Ovary (tissue), 9 donors: ENCODE measurements around the gene NSRP1. TPM values are rescaled to one million over a fixed set of nuclear protein-coding genes. Genes with fewer than 3 reads are reported as not detected.

Experiments
- DNase-seq, 5 donors: peaks; one replicate each; pipeline ENCODE4 v3.0.0-alpha.2; 2019 to 2020
- H3K27ac ChIP-seq, 2 donors: fragments of 200-600 bp; one replicate each; pipeline versions ENCODE4 v1.5.1 to v1.8.0; 2019 to 2022
- H3K27me3 ChIP-seq: fragments of 200-600 bp; one replicate; pipeline ENCODE4 v1.8.0; 2022
- H3K36me3 ChIP-seq: fragments of 200-600 bp; sonication (generic); one replicate; pipeline ENCODE4 v1.5.1; 2019
- H3K4me1 ChIP-seq: one replicate; pipeline ENCODE4 v1.8.1; 2013; ENCODE audit warnings: mild to moderate bottlenecking, moderate library complexity; ENCODE audit not compliant: insufficient read depth
- H3K4me3 ChIP-seq: fragments of 200-600 bp; sonication (generic); one replicate; pipeline ENCODE4 v1.5.1; 2017
- H3K9me3 ChIP-seq, 2 donors: fragments of 200-600 bp in 1 of 2; sonication (generic) in 1 of 2; one replicate each; pipeline versions ENCODE4 v1.5.1 to v1.8.1; 2013 to 2019; ENCODE audit warnings: mild to moderate bottlenecking in 1 of 2, moderate library complexity in 1 of 2
- EP300 ChIP-seq: sonication (generic); formaldehyde crosslinking; IDR thresholded peaks from one replicate; pipeline ENCODE4 v1.6.1; 2017; ENCODE audit warnings: antibody characterized with exemption
- POLR2A ChIP-seq: fragments of 450-650 bp; IDR thresholded peaks from one replicate; pipeline ENCODE4 v1.6.1; 2017; ENCODE audit warnings: antibody characterized with exemption, mild to moderate bottlenecking, moderate library complexity
- WGBS, 3 donors: extraction: QIAGEN DNeasy Blood & Tissue Kit in 1 of 3; methylation state at CpG; one replicate each; pipeline versions ENCODE4 v1.1.5 to v1.1.7; 2013 to 2017; 5-methylcytosine and 5-hydroxymethylcytosine counted together
- intact Hi-C, 4 donors: fragments of 100-400 bp; cut with DNase I; formaldehyde crosslinking; loops; one replicate each; pipeline versions ENCODE4 v1.11.0 to v1.15.1; 2022 to 2023
- polyA plus RNA-seq, 2 donors: library from polyadenylated mRNA; stranded (reverse); fragments of 200-250 nt in 1 of 2; fragments of 350-450 nt in 1 of 2; fragmentation: Illumina TruSeq in 1 of 2; extraction: RNeasy Lipid Tissue Mini Kit (QIAGEN cat#74804) in 1 of 2; gene quantifications; one replicate each; pipeline ENCODE4 v1.2.3, GENCODE V29; 2013 to 2014
- total RNA-seq, 7 donors: library from RNA; depleted of rRNA in 2 of 7; stranded (reverse); fragments of >200 nt in 2 of 7; fragmentation: NEBNext Ultra II Directional in 3 of 7; extraction: Animal tissue kit (Norgen Biotek cat#: 25700) in 3 of 7; gene quantifications; one replicate each; pipeline versions ENCODE4 v1.1.0 to v1.2.4, GENCODE V29; 2016 to 2023
- TF ChIP-seq, protein P1 (sequence below), 3 donors: fragments of 450-650 bp in 2 of 3; fragments of 200-600 bp in 1 of 3; IDR thresholded peaks; one replicate each; pipeline versions ENCODE4 v1.5.1 to v1.8.0; 2016 to 2022; ENCODE audit warnings: antibody characterized with exemption in 3 of 3, mild to moderate bottlenecking in 1 of 3
- donor health status: DM: no; HTN: no; CAD: no; lungs with moderate emphysema.
- donor health status: DM: no; HTN: no; CAD: no.
- donor health status: Bipolar disorder and iron deficiency.
- donor health status: DM: yes; HTN: yes; CAD: no.
- donor health status: DM: no; HTN: no; CAD: no.
- donor health status: DM: yes; HTN: yes; CAD: no.

NSRP1 gene
- total and polyA plus RNA-seq, 9 donors: 19.0 to 42.1 (median 26.6) TPM

DNA sequence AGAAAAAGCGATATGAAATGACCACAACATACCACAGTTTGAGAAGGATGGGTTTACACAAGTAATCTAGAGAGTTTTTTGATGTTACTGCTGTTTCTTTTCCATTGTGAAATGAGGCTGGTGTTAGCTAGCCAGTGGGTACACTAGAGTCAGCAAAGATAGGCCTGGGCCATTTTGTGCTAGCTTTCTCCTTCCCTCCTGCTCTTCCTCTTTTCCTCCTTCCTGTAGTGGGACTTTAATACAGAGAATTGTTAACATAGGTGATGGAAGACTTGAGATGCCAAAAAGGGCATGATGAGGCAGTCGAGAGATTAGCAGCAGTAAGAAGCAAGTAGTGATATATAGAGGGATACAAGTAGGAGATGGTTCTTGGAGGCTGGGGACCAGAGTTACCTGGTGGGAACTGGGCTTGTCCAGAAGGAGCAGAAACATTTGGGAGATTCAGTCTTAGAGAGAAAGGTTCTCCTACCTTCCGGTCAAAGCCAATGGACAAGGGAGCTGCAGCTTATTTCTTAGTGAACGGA, 7.7 kb downstream of the NSRP1 start:
- no peaks in the 10 kb centered on the region for H3K9me3 ChIP-seq
- no peak overlapping the region for H3K27ac ChIP-seq
- DNase-seq: no peak
- H3K36me3 ChIP-seq: no peaks in the 10 kb centered on the region
- 93 to 94% (median 93%) methylated on average over 4 of the region's 4 CpGs for WGBS, 3 donors
- H3K27me3 ChIP-seq: no peaks in the 10 kb centered on the region
- intact Hi-C loops: loop anchor here in 1 of 4 donors (10.0 kb wide), 1 partner anchor 350 kb away; the partner anchor contains the start of gene GOSR1
- H3K4me3 ChIP-seq: no peak overlapping the region
- H3K4me1 ChIP-seq: peaks cover 2% of the 10 kb centered on the region
- TF ChIP-seq EP300 (no peak), POLR2A (no peak)
- TF ChIP-seq, protein P1, sequence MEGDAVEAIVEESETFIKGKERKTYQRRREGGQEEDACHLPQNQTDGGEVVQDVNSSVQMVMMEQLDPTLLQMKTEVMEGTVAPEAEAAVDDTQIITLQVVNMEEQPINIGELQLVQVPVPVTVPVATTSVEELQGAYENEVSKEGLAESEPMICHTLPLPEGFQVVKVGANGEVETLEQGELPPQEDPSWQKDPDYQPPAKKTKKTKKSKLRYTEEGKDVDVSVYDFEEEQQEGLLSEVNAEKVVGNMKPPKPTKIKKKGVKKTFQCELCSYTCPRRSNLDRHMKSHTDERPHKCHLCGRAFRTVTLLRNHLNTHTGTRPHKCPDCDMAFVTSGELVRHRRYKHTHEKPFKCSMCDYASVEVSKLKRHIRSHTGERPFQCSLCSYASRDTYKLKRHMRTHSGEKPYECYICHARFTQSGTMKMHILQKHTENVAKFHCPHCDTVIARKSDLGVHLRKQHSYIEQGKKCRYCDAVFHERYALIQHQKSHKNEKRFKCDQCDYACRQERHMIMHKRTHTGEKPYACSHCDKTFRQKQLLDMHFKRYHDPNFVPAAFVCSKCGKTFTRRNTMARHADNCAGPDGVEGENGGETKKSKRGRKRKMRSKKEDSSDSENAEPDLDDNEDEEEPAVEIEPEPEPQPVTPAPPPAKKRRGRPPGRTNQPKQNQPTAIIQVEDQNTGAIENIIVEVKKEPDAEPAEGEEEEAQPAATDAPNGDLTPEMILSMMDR (IDR thresholded peaks at IDR 0.05): no peak

DNA sequence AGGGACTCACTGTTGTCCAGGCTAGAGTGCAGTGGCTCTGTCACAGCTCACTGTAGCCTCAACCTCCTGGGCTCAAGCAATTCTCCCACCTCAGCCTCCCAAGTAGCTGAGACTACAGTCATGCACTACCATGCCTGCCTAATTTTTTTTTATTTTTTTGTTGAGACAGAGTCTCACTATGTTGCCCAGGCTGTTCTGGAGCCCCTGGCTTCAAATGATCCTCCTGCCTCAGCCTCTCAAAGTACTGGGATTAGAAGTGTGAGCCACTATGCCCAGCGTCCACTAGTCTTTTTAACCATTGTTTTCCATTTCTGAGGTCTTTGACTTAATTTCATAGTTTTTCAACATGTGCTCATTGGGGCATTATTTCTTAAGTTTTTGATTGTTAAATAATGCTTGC, 13.5 kb downstream of the NSRP1 start:
- intact Hi-C loops: no loop called here
- H3K27ac ChIP-seq: no peak overlapping the region
- H3K27me3 ChIP-seq: no peaks in the 10 kb centered on the region
- no peak for DNase-seq
- no peak overlapping the region for H3K4me3 ChIP-seq
- no peaks in the 10 kb centered on the region for H3K36me3 ChIP-seq
- H3K9me3 ChIP-seq: no peaks in the 10 kb centered on the region
- peaks cover 2% of the 10 kb centered on the region for H3K4me1 ChIP-seq
- 87 to 95% (median 94%) methylated on average over 1 of the region's 1 CpG for WGBS, 3 donors
- TF ChIP-seq POLR2A (no peak), EP300 (no peak)
- TF ChIP-seq, protein P1 (IDR thresholded peaks at IDR 0.05): no peak

DNA sequence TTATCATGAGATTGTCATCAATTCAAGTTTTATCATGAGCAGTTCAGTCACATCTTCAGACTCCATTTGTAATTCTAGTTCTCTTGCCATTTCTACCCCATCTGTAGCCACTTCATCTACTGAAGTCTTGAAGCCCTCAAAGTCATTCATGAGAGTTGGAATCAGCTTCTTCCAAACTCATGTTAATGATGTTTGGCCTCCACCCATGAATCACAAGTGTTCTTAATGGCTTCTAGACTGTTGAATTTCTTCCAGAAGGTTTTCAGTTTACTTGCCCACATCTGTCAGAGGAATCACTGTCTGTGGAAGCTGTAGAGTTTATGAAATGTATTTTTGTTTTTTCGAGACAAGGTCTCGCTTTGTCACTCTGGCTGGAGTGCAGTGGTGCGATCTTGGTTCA, 16.0 kb downstream of the NSRP1 start:
- H3K27me3 ChIP-seq: no peaks in the 10 kb centered on the region
- no peaks in the 10 kb centered on the region for H3K9me3 ChIP-seq
- intact Hi-C loops: no loop called here
- no peaks in the 10 kb centered on the region for H3K36me3 ChIP-seq
- no peak for DNase-seq
- no peak overlapping the region for H3K27ac ChIP-seq
- H3K4me3 ChIP-seq: no peak overlapping the region
- H3K4me1 ChIP-seq: peaks cover 1% of the 10 kb centered on the region
- TF ChIP-seq, protein P1 (IDR thresholded peaks at IDR 0.05): no peak
- TF ChIP-seq EP300 (no peak), POLR2A (no peak)
- WGBS, 3 donors: 97 to 99% (median 99%) methylated on average over 3 of the region's 3 CpGs

DNA sequence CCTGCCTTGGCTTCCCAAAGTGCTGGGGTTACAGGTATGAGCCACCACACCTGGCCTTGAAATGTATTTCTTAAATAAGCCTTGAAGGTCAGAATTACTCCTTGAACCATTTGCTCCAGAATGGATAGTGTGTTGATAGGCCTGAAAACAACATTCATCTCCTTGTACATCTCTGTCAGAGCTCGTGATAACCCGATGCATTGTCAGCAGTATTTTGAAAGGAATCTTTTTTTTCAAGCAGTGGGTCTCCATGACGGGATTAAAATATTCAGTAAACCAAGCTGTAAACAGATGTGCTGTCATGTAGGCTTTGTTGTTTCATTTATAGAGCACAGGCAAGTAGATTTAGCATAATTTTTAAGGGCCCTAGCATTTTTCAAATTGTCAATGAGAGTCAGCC, 16.6 kb downstream of the NSRP1 start:
- Histone ChIP-seq H3K4me3 (no peak overlapping the region), H3K27me3 (no peaks in the 10 kb centered on the region), H3K36me3 (no peaks in the 10 kb centered on the region), H3K27ac (no peak overlapping the region), H3K4me1 (peaks cover 1% of the 10 kb centered on the region), H3K9me3 (no peaks in the 10 kb centered on the region)
- 95 to 98% (median 97%) methylated on average over 3 of the region's 3 CpGs for WGBS, 3 donors
- TF ChIP-seq, protein P1 (IDR thresholded peaks at IDR 0.05): no peak
- TF ChIP-seq POLR2A (no peak), EP300 (no peak)
- intact Hi-C loops: no loop called here
- DNase-seq: no peak
